HFFc6 (cell line): ENCODE data around the gene TEX51. TPM values are rescaled to one million over a fixed set of nuclear protein-coding genes. Genes with fewer than 3 reads are reported as not detected.

ENCODE experiments used
- DNase-seq: peaks from one replicate; pipeline ENCODE4 v3.0.0-alpha.2; 2018
- H3K27ac Mint-ChIP-seq: 2 replicates; pipeline ENCODE4 v1.8.0; 2020; ENCODE audit warnings: mild to moderate bottlenecking, mixed read lengths
- H3K27me3 Mint-ChIP-seq: 2 replicates; pipeline ENCODE4 v1.8.0; 2021; ENCODE audit warnings: mild to moderate bottlenecking, moderate library complexity, mixed read lengths; ENCODE audit not compliant: insufficient read depth
- H3K36me3 Mint-ChIP-seq: 2 replicates; pipeline ENCODE4 v1.8.0; 2021; ENCODE audit warnings: low read depth, mixed read lengths
- H3K4me1 Mint-ChIP-seq: 2 replicates; pipeline ENCODE4 v1.8.0; 2020; ENCODE audit warnings: low read depth, mixed read lengths
- H3K4me3 Mint-ChIP-seq: 2 replicates; pipeline ENCODE4 v1.8.0; 2020; ENCODE audit warnings: mild to moderate bottlenecking, moderate library complexity, mixed read lengths
- H3K9me3 Mint-ChIP-seq: 2 replicates; pipeline ENCODE4 v1.8.0; 2020; ENCODE audit warnings: mild to moderate bottlenecking, mixed read lengths
- total RNA-seq, 6 experiments: library from RNA; stranded (reverse); fragmentation: NEBNext Ultra II Directional; extraction: Animal tissue kit (Norgen Biotek cat#: 25700); gene quantifications; 2 replicates in 1 of 6; 3 replicates in 5 of 6; pipeline ENCODE4 v1.2.3, GENCODE V29; 2021
- TF ChIP-seq, protein P1 (sequence below): fragments of 200-600 bp; sonication (generic); IDR thresholded peaks from 2 replicates; pipeline ENCODE4 v1.5.0; 2021; ENCODE audit warnings: antibody characterized with exemption, mild to moderate bottlenecking

The TEX51 gene
- total RNA-seq, 6 experiments from 2014 or later = not detected

DNA sequence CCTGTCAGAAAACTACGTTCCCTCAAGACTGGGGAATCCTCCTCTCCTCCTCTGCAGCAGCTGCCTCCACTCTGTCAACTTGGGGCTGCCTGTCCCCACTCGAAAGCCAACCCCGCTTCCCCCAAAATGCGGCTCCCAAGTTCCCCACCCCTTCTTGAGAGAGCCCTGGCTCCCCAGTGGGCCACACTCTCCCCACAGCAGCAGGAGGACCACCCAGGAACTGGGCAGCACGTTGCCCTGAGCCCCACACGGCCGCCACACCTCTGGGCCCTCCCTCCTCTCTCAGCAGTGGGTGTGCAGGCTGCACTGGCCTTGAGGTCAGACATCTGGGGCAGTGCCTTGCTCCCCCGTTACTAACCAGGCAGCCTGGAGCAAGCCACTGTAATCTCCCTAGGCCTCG lies 9.6 kb upstream of the TEX51 start:
- Mint-ChIP-seq H3K9me3 (no peaks in the 10 kb centered on the region), H3K4me3 (no peak overlapping the region), H3K4me1 (0 out of 2 replicates have a peak, but pooled peaks cover 5% of the 10 kb centered on the region), H3K36me3 (no peaks in the 10 kb centered on the region), H3K27me3 (peaks cover 39% of the 10 kb centered on the region), H3K27ac (no peak overlapping the region)
- DNase-seq = no peak
- TF ChIP-seq, protein P1, sequence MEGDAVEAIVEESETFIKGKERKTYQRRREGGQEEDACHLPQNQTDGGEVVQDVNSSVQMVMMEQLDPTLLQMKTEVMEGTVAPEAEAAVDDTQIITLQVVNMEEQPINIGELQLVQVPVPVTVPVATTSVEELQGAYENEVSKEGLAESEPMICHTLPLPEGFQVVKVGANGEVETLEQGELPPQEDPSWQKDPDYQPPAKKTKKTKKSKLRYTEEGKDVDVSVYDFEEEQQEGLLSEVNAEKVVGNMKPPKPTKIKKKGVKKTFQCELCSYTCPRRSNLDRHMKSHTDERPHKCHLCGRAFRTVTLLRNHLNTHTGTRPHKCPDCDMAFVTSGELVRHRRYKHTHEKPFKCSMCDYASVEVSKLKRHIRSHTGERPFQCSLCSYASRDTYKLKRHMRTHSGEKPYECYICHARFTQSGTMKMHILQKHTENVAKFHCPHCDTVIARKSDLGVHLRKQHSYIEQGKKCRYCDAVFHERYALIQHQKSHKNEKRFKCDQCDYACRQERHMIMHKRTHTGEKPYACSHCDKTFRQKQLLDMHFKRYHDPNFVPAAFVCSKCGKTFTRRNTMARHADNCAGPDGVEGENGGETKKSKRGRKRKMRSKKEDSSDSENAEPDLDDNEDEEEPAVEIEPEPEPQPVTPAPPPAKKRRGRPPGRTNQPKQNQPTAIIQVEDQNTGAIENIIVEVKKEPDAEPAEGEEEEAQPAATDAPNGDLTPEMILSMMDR = no peak

DNA sequence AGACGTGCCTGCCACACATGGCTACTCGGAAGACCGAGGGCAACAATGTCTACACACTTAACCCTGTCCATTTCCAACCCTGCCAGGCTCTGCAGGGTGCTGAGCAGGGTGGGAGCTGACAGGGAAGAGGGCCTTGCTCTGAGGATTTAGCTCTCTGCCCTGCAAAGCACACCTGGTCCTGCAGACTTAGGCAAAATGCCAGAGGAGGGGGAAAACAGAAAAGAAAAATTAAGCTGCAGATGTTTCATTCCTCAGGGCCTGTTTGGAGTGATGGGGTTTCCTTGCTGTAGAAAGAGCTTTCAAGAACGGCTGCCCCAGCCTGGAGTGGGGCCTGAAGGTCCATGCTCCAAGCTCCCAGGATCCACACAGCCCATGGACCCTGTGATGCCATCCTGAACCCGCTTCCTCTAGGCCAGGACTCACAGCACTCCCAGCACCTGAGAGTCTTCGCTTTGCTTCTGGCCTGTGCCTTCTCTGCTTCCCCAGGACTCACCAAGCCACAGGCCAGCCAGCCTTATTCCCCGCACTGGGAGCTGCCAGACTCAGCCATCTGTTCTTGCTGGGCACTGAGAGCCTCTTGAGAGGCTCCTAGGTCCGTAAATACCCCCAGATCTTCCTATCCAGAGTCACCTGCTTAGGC lies 9.1 kb upstream of the TEX51 start:
- Mint-ChIP-seq H3K36me3 (no peaks in the 10 kb centered on the region), H3K4me3 (no peak overlapping the region), H3K4me1 (0 out of 2 replicates have a peak, but pooled peaks cover 5% of the 10 kb centered on the region), H3K9me3 (no peaks in the 10 kb centered on the region), H3K27ac (no peak overlapping the region), H3K27me3 (peaks cover 39% of the 10 kb centered on the region)
- DNase-seq = no peak
- TF ChIP-seq, protein P1 = no peak

DNA sequence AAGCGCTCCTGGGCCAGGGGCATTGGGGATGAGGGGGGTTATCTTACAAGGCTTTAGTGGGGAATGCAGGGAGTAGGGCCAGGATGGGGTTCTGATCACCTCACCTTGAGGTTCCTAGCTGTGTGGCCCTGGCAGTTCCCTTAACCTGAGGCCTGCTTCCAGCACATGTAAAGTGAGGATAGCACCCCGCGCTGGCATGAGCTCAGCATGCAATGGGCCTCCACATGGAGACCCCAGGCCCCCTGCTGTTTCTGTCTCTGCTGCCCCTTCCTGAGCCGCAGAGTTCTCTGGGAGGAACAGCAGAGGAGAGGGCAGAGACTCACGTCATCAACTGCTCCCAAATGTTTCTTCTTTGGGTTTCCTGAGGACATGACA lies 8.6 kb upstream of the TEX51 start:
- TF ChIP-seq, protein P1 = no peak
- H3K36me3 Mint-ChIP-seq = no peaks in the 10 kb centered on the region
- no peak for DNase-seq
- H3K27ac Mint-ChIP-seq = no peak overlapping the region
- peaks cover 39% of the 10 kb centered on the region for H3K27me3 Mint-ChIP-seq
- H3K9me3 Mint-ChIP-seq = no peaks in the 10 kb centered on the region
- no peak overlapping the region for H3K4me3 Mint-ChIP-seq
- 0 out of 2 replicates have a peak, but pooled peaks cover 5% of the 10 kb centered on the region for H3K4me1 Mint-ChIP-seq

DNA sequence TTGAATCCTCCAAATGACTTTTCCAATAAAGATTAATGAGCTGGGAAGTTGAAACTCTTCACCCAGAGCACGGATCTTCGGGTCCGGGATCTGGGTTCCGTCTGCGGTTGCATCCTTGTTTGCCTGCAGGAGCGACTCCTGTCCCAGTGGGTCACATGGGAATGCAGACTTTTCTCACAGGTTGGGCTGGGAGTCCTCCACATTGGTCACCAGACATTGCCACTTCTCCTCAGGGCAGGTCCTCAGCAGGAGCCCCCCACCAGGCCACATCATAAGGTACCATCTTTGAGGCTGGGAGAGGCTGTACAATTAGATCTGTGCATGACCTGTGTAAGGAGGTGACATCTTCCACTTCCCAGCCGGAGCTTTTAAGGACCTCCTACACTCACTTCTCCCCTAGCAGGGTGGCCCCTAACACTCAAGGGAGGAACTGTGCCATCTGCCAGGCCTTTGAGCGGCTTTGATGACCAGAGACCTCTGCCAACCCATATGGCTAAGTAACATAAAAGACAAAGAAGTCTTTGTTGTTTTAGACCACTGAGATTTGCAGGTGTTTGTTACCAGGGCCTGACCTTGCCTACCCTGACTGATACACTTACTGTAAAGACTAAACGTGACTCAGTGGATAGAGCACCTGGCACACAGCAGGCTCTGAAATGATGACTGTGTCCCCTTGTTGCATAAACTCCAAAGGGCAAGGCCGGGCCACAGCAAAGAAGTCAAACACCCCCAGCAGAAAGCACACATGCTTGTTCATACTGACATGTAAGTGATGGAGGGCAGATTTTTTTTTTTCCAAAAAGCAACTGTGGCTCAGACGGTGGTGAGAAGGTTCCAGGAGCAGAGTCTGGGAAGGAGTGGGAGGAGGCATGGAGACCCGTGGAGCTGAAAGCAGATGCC lies 7.9 kb upstream of the TEX51 start:
- no peaks in the 10 kb centered on the region for H3K36me3 Mint-ChIP-seq
- no peak overlapping the region for H3K4me3 Mint-ChIP-seq
- no peaks in the 10 kb centered on the region for H3K9me3 Mint-ChIP-seq
- TF ChIP-seq, protein P1 = no peak
- no peak for DNase-seq
- H3K4me1 Mint-ChIP-seq = 0 out of 2 replicates have a peak, but pooled peaks cover 5% of the 10 kb centered on the region
- H3K27ac Mint-ChIP-seq = no peak overlapping the region
- H3K27me3 Mint-ChIP-seq = peaks cover 37% of the 10 kb centered on the region

DNA sequence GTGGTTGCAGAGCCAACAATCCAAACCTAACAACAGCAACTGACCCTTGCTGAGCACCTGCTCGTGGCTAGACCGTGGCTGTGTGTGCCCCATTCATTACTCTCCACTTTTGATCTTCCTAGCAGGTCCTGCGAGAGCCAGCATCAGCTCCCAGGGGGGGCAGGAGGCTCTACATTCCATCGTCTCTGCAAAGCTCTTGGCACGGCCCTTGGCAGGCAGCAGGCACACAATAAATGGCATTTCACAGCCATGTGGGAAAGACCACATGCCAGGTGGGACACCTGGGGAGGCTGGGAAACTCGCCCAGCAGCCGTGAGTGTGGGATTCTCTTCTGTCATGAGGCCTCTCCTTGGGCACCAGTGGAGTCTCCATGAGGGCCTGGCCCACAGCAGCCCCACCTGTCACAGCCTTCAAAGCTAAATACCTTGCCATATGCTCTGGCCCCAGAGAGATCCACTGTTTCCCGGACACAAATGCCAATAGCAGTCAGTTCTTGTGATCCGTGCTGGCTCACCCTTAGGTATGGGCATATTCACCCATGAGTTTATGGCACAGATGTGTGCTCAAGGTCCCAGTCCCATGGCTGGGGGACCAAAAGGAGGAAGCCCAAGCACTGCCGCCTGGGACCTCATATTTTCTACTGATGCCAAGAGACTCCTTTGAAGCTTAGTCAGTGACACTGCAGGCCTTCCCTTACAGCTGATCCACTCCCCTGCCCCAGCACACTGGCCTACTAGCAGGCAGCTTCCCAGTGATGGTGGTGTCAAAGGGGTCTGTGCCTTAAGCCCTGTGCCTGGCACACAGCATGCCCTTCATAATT lies 6.8 kb upstream of the TEX51 start:
- Mint-ChIP-seq H3K27me3 (peaks cover 37% of the 10 kb centered on the region), H3K36me3 (no peaks in the 10 kb centered on the region), H3K4me3 (no peak overlapping the region), H3K4me1 (no peaks in the 10 kb centered on the region), H3K27ac (no peak overlapping the region), H3K9me3 (no peaks in the 10 kb centered on the region)
- TF ChIP-seq, protein P1 = no peak
- DNase-seq = no peak
